Cardiac fibroblast (primary cell): ENCODE results near the gene MBP.

Source experiments
- DNase-seq, 2 donors: peaks; one replicate each; pipeline versions ENCODE4 v3.0.0 to v3.0.0-alpha.2; 2010; ENCODE audit warnings: low read depth in 2 of 2
- H3K4me3 ChIP-seq, 2 donors: replicated peaks in 1 of 2; 1 replicate in 1 of 2; 2 replicates in 1 of 2; pipeline ENCODE4 v1.5.1; 2011; ENCODE audit warnings: low read depth in 2 of 2, low read length in 2 of 2, mild to moderate bottlenecking in 2 of 2, moderate library complexity in 1 of 2
- CTCF ChIP-seq: IDR thresholded peaks from one replicate; pipeline ENCODE4 v1.5.1; 2011; ENCODE audit warnings: low read depth, mild to moderate bottlenecking, low read length, inconsistent platforms

Gene MBP

GRCh38 chr18:77077941-77078689 is 54.5 kb downstream of the MBP start:
- TF ChIP-seq CTCF, result no peak
- H3K4me3 ChIP-seq, result no peak overlapping the region
- peak in 1 of 2 donors; percentile 81 for DNase-seq

GRCh38 chr18:77077401-77077800 is 55.2 kb downstream of the MBP start:
- TF ChIP-seq CTCF, result no peak
- DNase-seq, result no peak
- H3K4me3 ChIP-seq, result no peak overlapping the region

GRCh38 chr18:77076111-77076510 is 56.5 kb downstream of the MBP start:
- no peak for TF ChIP-seq CTCF
- DNase-seq, result no peak
- no peak overlapping the region for H3K4me3 ChIP-seq

- TF ChIP-seq CTCF, result no peak
- H3K4me3 ChIP-seq, result no peak overlapping the region
- no peak for DNase-seq
Observed at GRCh38 chr18:77074431-77074830, 58.2 kb downstream of the MBP start.

GRCh38 chr18:77073336-77074093 is 59.1 kb downstream of the MBP start:
- TF ChIP-seq CTCF, result no peak

GRCh38 chr18:77072566-77072965 is 60.0 kb downstream of the MBP start:
- no peak for DNase-seq
- no peak overlapping the region for H3K4me3 ChIP-seq
- no peak for TF ChIP-seq CTCF

More at GRCh38 chr18:77073336-77074093, 59.1 kb downstream of the MBP start:
- H3K4me3 ChIP-seq, result no peak overlapping the region
- DNase-seq, result no peak
